Cardiac muscle cell (in vitro differentiated cells and primary cell): ENCODE data around the gene HMCN1. TPM values are rescaled to one million over a fixed set of nuclear protein-coding genes. Genes with fewer than 3 reads are reported as not detected.

Experiments
- DNase-seq, 2 donors: peaks; one replicate each; pipeline versions ENCODE4 v3.0.0 to v3.0.0-alpha.2; 2010 to 2017; ENCODE audit warnings: low read depth in 1 of 2, low spot score in 1 of 2
- H3K27ac ChIP-seq: fragments of 200-600 bp; sonication (generic); 2 replicates; pipeline ENCODE4 v1.5.1; 2016
- H3K27me3 ChIP-seq: fragments of 200-600 bp; sonication (generic); 2 replicates; pipeline ENCODE4 v1.6.0; 2016; ENCODE audit warnings: control low read depth
- H3K36me3 ChIP-seq: fragments of 200-600 bp; sonication (generic); 2 replicates; pipeline ENCODE4 v1.5.1; 2016; ENCODE audit warnings: control low read depth
- H3K4me1 ChIP-seq: fragments of 200-600 bp; sonication (generic); 2 replicates; pipeline ENCODE4 v1.8.1; 2017; ENCODE audit warnings: low read depth, mild to moderate bottlenecking, mixed run types
- H3K4me3 ChIP-seq: fragments of 200-600 bp; sonication (generic); 2 replicates; pipeline ENCODE4 v1.5.1; 2016; ENCODE audit warnings: mild to moderate bottlenecking
- H3K9me3 ChIP-seq: fragments of 200-600 bp; sonication (generic); 2 replicates; pipeline ENCODE4 v1.5.1; 2017; ENCODE audit warnings: low read depth, mild to moderate bottlenecking, control low read depth
- polyA plus RNA-seq: library from polyadenylated mRNA; unstranded; fragments of >200 nt; fragmentation: Nextera tagmentation; extraction: Ambion mirVana; gene quantifications from 2 replicates; pipeline ENCODE4 v1.2.1, GENCODE V29; 2016
- total RNA-seq: library from RNA; depleted of rRNA; stranded (reverse); fragments of >200 nt; gene quantifications from 2 replicates; pipeline ENCODE4 v1.2.3, GENCODE V29; 2016
- TF ChIP-seq, protein P1 (sequence below): IDR thresholded peaks from 2 replicates; pipeline ENCODE4 v1.5.1; 2012; ENCODE audit warnings: low read depth, mild to moderate bottlenecking, low read length

Gene HMCN1
- total and polyA plus RNA-seq, 2 experiments from 2014 or later = 4.9 to 28.5 TPM

DNA sequence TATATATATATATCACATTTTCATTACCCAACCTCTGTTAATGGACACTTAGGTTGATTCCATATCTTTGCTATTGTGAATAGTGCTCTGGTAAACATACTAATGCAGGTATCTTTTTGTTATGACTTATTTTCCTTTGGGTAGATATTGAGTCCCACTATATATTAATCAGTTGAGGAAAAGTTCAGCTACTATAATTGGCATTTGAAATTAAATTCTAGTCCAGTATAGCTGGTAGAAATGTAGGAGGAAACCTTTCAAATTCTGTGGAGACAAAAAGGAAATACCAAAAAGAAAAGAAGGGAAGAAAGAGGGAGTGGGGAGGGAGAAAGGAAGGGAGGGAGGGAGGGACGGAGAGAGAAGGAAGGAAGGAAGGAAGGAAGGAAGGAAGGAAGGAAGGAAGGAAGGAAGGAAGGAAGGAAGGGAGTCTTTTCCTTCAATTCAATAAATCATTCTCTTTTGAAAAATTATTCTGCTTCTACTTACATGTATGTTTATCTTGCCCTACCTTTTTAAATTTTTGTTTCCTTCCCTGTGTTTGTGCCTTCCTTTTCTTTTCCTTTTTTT lies 329.0 kb downstream of the HMCN1 start:
- H3K27me3 ChIP-seq = no peaks in the 10 kb centered on the region
- H3K4me1 ChIP-seq = no peaks in the 10 kb centered on the region
- no peak overlapping the region for H3K27ac ChIP-seq
- no peaks in the 10 kb centered on the region for H3K9me3 ChIP-seq
- peaks cover 3% of the 10 kb centered on the region for H3K36me3 ChIP-seq
- no peak overlapping the region for H3K4me3 ChIP-seq
- TF ChIP-seq, protein P1, sequence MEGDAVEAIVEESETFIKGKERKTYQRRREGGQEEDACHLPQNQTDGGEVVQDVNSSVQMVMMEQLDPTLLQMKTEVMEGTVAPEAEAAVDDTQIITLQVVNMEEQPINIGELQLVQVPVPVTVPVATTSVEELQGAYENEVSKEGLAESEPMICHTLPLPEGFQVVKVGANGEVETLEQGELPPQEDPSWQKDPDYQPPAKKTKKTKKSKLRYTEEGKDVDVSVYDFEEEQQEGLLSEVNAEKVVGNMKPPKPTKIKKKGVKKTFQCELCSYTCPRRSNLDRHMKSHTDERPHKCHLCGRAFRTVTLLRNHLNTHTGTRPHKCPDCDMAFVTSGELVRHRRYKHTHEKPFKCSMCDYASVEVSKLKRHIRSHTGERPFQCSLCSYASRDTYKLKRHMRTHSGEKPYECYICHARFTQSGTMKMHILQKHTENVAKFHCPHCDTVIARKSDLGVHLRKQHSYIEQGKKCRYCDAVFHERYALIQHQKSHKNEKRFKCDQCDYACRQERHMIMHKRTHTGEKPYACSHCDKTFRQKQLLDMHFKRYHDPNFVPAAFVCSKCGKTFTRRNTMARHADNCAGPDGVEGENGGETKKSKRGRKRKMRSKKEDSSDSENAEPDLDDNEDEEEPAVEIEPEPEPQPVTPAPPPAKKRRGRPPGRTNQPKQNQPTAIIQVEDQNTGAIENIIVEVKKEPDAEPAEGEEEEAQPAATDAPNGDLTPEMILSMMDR = no peak
- no peak for DNase-seq

DNA sequence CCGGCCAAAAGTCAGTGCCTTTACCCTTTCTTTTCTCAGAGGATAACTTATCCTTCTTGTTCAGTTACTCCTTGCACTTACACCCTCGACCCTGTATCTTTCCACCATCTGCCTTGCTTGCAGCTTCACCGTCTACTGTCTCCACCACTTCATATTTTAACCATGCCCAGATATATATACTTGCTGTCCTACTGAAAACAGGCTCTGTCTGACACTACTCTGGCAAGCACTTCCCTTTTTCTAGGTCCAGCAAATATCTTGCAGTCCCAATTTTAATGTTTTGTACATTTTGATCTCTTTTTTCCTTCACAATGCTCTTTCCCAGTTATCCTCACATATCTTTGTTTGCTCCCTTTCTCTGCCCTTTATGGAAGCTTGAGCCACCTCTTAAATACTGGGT lies 332.2 kb downstream of the HMCN1 start:
- TF ChIP-seq, protein P1 = no peak
- Histone ChIP-seq H3K4me3 (no peak overlapping the region), H3K36me3 (peaks cover 7% of the 10 kb centered on the region), H3K9me3 (no peaks in the 10 kb centered on the region), H3K27ac (no peak overlapping the region), H3K27me3 (no peaks in the 10 kb centered on the region), H3K4me1 (no peaks in the 10 kb centered on the region)
- DNase-seq = no peak

DNA sequence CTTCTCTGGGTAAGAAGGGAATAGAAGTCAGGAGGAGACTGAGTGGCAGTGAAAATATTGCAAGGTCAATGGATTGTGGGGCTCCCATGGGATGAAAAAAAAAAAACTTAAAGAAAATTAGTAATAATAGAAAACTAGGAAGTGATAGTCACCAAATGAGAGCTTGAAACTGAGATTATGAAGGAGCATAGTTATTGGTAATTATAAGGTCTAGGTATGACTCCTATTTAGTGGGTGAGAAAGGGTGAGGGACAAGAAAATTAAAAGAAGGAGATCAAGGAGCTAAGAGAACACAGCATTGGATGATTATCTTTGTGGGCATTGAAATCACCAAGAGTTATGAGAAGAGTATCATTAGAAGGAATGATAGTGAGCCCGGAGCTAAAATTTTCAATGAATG lies 339.5 kb downstream of the HMCN1 start:
- TF ChIP-seq, protein P1 = no peak
- H3K36me3 ChIP-seq = peaks cover 7% of the 10 kb centered on the region
- H3K27ac ChIP-seq = no peak overlapping the region
- H3K27me3 ChIP-seq = no peaks in the 10 kb centered on the region
- H3K4me3 ChIP-seq = no peak overlapping the region
- H3K4me1 ChIP-seq = no peaks in the 10 kb centered on the region
- no peaks in the 10 kb centered on the region for H3K9me3 ChIP-seq
- no peak for DNase-seq

DNA sequence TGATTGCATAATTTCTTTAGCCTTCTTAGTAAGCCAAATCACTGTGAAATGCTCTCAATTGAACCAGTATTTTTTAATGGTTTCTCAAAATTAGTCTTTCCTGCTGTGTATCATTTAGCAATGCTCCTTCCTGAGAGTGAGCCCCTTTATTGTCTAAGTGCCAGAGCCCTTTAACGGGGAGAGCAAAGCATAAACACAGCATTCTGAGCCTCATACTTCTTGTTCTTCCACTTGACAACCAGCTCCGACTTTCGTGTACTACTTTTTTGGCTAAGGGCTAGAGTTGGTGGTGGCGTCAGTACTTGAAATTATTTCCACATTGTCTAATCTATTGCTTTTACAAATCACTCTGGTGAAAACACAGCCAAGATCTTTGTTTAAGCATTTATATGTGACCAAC lies 341.8 kb downstream of the HMCN1 start:
- Histone ChIP-seq H3K4me3 (no peak overlapping the region), H3K9me3 (no peaks in the 10 kb centered on the region), H3K4me1 (no peaks in the 10 kb centered on the region), H3K36me3 (peaks cover 3% of the 10 kb centered on the region), H3K27me3 (no peaks in the 10 kb centered on the region), H3K27ac (no peak overlapping the region)
- no peak for DNase-seq
- TF ChIP-seq, protein P1 = no peak

DNA sequence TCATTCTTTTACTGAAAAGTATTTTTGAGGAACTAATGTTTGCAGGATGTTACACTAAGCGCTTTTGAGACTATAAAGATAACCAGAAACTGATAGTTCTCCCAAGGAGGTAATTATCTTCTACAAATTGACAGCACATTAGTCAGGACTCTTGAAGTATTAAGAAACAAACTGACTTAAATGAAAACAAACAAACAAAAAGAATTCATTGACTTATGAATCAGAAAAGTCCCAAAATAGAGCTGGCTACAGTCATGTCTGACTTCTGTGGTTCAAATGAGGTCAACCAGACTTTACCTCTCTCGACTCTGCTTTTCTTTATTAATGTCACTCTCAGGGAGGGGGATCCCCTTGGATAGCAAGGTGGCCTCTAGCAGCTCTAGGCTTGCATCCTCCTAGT lies 344.1 kb downstream of the HMCN1 start:
- TF ChIP-seq, protein P1 = no peak
- DNase-seq = no peak
- H3K9me3 ChIP-seq = no peaks in the 10 kb centered on the region
- no peaks in the 10 kb centered on the region for H3K4me1 ChIP-seq
- H3K27ac ChIP-seq = no peak overlapping the region
- no peaks in the 10 kb centered on the region for H3K27me3 ChIP-seq
- peaks cover 3% of the 10 kb centered on the region for H3K36me3 ChIP-seq
- H3K4me3 ChIP-seq = no peak overlapping the region
